NCI-H2227 (cell line): ENCODE results near the gene EVC.

Experiments used
- DNase-seq: peaks from one replicate; lab custom pipeline; 2025; ENCODE audit not compliant: unreplicated experiment; lab: John Stamatoyannopoulos, UW

EVC gene

GRCh38 chr4:5783486-5783885 is 72.5 kb downstream of the EVC start:
- DNase-seq, result no peak

GRCh38 chr4:5784021-5784420 is 73.0 kb downstream of the EVC start:
- no peak for DNase-seq

- DNase-seq, result no peak
These were observed 74.1 kb downstream of the EVC start for GRCh38 chr4:5784960-5785611.

- DNase-seq, result no peak
These were observed 75.0 kb downstream of the EVC start for GRCh38 chr4:5785806-5786680.

DNA sequence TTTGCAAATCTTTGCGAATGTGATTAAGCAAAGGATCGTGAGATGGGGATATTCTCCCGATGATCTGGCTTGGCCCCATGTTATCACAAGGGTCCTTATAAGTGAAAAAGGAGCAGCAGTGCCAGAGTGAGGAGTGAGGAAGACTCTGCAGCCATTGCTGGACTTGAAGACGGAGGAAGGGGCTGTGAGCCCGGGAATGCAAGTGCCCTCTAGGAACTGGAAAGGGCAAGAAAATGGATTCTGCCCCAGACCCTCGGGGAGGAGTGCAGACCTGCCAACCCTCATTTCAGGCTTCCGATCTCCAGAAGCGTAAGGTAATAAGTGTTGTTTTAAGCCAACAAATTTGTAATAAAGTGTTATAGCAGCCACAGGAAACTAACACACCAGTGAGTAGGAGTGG is 76.3 kb downstream of the EVC start:
- DNase-seq, result no peak

- no peak for DNase-seq
These were observed 77.1 kb downstream of the EVC start for GRCh38 chr4:5788144-5788543.

DNA sequence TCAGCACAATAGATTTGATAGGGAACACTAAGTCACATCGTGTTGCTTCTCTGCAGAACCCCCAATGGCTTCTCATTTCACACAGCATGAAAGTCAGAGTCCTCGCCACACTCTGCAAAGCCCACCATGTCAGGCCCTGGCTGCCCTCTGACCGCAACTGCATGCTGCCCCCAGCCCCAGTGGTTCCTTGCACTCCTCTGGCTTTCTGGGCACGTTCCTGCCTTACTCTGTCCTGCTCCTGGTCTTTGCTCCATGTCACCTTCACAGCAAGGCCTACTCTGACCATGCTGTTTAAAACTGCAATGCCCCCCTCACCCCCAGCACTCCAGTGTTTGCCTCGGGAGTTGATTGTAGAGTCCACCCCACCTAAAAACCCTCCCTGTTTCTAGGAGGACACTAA is 78.1 kb downstream of the EVC start:
- no peak for DNase-seq

- no peak for DNase-seq
These were observed 79.5 kb downstream of the EVC start for GRCh38 chr4:5790546-5790857.

GRCh38 chr4:5791654-5792053 is 80.7 kb downstream of the EVC start:
- no peak for DNase-seq

DNA sequence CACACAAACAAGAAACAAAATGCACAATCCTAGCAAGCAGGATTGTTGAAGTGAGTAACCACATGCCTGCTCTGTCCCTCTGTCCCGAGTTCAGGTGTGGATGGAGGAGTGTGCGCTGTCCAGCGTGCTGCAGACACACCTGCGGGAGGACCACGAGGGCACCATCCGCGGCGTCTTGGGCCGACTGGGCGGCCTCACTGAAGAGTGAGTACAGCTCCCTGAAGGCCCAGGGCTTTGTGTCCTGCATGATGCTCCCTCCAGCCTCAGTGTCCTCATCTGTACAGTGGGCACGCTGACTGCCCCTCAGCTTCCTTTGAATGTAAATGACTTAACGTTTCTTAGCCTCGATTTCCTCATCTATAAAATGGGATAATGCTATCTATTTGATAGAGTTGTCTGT is 82.5 kb downstream of the EVC start:
- no peak for DNase-seq

DNA sequence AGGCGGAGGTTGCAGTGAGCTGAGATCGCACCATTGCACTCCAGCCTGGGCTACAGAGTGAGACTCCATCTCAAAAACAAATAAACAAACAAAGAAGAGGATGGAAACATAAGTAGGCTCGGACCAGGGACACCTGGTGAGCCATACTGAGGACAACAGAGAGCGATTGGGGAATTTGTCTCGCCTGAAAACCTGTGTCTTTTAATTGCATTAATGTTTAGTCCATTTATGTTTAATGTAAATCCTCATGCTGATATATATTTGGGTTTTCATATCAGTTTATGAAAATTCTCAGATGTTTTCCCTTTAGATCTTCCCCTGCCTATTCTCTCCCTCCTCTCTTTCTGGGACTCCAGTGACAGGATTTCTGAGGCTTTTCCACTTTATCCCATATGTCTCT is 84.6 kb downstream of the EVC start:
- DNase-seq, result no peak

- no peak for DNase-seq
These were observed 86.0 kb downstream of the EVC start for GRCh38 chr4:5796976-5797375.

- no peak for DNase-seq
These were observed 86.9 kb downstream of the EVC start for GRCh38 chr4:5797866-5798265.

- no peak for DNase-seq
These were observed 87.5 kb downstream of the EVC start for GRCh38 chr4:5798462-5798861.

DNA sequence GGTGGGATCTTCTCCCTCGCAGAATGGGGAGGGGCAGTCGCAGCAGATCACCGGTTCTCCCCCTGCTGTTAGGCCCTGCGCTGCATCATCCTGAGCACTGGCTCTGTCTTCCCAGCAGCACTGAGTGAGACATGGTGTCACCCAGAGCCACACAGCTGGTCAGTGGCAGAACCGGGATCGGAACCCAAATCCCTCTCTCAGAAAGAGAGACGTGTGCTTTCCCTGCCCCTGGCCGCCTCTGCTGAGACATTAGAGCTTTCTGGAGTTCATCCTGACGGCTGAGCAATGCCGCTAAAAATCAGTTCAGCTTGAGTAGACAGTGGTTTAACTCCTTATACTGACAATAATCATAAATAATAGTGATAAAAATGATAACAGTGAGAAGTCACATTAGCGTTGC is 87.9 kb downstream of the EVC start:
- DNase-seq, result no peak

- no peak for DNase-seq
These were observed 88.4 kb downstream of the EVC start for GRCh38 chr4:5799406-5799805.

GRCh38 chr4:5800496-5800895 is 89.5 kb downstream of the EVC start:
- no peak for DNase-seq

DNA sequence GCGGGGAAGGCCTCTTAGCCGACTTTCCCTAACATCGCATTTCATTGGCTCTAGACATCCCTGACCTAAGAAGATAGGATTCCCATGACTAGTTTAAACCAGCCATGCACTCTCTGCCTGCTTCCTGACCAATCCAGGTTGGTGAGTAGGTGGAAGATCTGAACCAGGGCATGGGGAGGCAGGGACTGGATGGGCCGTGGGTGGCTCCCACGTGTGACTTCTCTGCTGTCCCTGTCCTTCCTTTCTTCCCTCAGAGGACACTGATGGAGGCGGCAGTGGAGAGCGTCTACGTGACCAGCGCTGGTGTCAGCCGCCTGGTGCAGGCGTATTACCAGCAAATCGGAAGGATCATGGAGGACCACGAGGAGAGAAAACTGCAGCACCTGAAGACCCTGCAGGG is 90.7 kb downstream of the EVC start:
- no peak for DNase-seq

DNA sequence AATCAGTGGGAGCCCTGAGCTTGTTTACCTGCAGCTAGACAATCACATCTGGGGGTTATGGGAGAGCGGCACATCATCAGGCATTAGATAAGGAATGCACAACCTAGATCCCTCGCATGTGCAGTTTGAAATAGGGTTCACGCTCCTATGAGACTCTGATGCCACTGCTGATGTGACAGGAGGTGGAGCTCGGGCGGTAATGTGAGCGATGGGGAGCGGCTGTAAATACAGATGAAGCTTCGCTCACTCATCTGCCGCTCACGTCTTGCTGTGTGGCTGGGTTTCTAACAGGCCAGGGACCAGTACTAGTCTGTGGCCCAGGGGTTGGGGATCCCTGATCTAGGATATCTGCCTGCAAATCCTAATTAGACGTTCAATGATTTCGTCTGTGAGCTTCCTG is 91.6 kb downstream of the EVC start:
- DNase-seq, result no peak

- no peak for DNase-seq
These were observed 93.7 kb downstream of the EVC start for GRCh38 chr4:5804656-5805055.

- no peak for DNase-seq
These were observed 94.3 kb downstream of the EVC start for GRCh38 chr4:5805270-5805669.

GRCh38 chr4:5808081-5808741 is 97.2 kb downstream of the EVC start:
- DNase-seq, result no peak
